IMR-90 (cell line): ENCODE measurements around the gene AGBL1. TPM values are rescaled to one million over a fixed set of nuclear protein-coding genes. Genes with fewer than 3 reads are reported as not detected.

Experiments
- ATAC-seq: fragments of 200-7000 bp; cut with Tn5 transposase; 2 replicates; pipeline ENCODE4 v1.9.1; 2020; ENCODE audit warnings: low read depth, mild to moderate bottlenecking, moderate library complexity
- BruUV-seq: library from RNA; stranded (reverse); fragments of 400-500 nt; replicated peaks from 2 replicates; lab custom pipeline; 2021; lab: Mats Ljungman, UMichigan
- CTCF ChIA-PET: fragments of 300-600 bp; formaldehyde crosslinking; extraction: SDS; loops from one replicate; lab custom pipeline; 2021; ENCODE audit warnings: antibody characterized with exemption; lab: Yijun Ruan, JAX
- POLR2A ChIA-PET: fragments of 300-600 bp; sonication (Branson Sonifier 250); formaldehyde crosslinking; loops from one replicate; lab custom pipeline; 2022; ENCODE audit warnings: antibody characterized with exemption; ENCODE audit not compliant: unreplicated experiment; lab: Charles Lee
- DNase-seq: peaks from one replicate; pipeline ENCODE4 v3.0.0; 2013
- H2AFZ ChIP-seq: replicated peaks from 2 replicates; pipeline ENCODE3; 2013; ENCODE audit warnings: low read length, mild to moderate bottlenecking; ENCODE audit not compliant: poor library complexity
- H2AK5ac ChIP-seq: 2 replicates; pipeline ENCODE4 v1.6.1; 2013; ENCODE audit warnings: low read depth, low read length, inconsistent platforms
- H2AK9ac ChIP-seq: replicated peaks from 2 replicates; pipeline ENCODE3; 2013; ENCODE audit warnings: mild to moderate bottlenecking, low read depth, low read length, moderate library complexity; ENCODE audit not compliant: poor library complexity
- H2BK120ac ChIP-seq: 2 replicates; pipeline ENCODE4 v1.6.1; 2013; ENCODE audit warnings: low read depth, low read length, inconsistent platforms
- H2BK15ac ChIP-seq: 3 replicates; pipeline ENCODE4 v1.6.1; 2013; ENCODE audit warnings: low read depth, low read length, inconsistent platforms
- H2BK20ac ChIP-seq: 2 replicates; pipeline ENCODE4 v1.6.1; 2013; ENCODE audit warnings: low read depth, mild to moderate bottlenecking, inconsistent platforms, low read length, moderate library complexity
- H2BK5ac ChIP-seq: 2 replicates; pipeline ENCODE4 v1.6.1; 2013; ENCODE audit warnings: mild to moderate bottlenecking, low read depth, low read length, inconsistent platforms; ENCODE audit not compliant: poor library complexity, severe bottlenecking
- H3K14ac ChIP-seq: replicated peaks from 2 replicates; pipeline ENCODE4 v1.6.1; 2013; ENCODE audit warnings: low read depth, low read length, inconsistent platforms
- H3K18ac ChIP-seq: 2 replicates; pipeline ENCODE4 v1.6.1; 2013; ENCODE audit warnings: low read depth, low read length, control low read depth
- H3K23ac ChIP-seq: 2 replicates; pipeline ENCODE4 v1.6.1; 2013; ENCODE audit warnings: low read depth, low read length, inconsistent platforms
- H3K27ac ChIP-seq: 2 replicates; pipeline ENCODE4 v1.5.1; 2013; ENCODE audit warnings: mild to moderate bottlenecking, control low read depth, low read length; ENCODE audit not compliant: insufficient read depth
- H3K27me3 ChIP-seq: 2 replicates; pipeline ENCODE4 v1.6.1; 2013; ENCODE audit warnings: low read length; ENCODE audit not compliant: control insufficient read depth, insufficient read depth
- H3K36me3 ChIP-seq: 2 replicates; pipeline ENCODE4 v1.6.1; 2013; ENCODE audit warnings: low read length, mixed read lengths; ENCODE audit not compliant: control insufficient read depth, insufficient read depth
- H3K4ac ChIP-seq: 2 replicates; pipeline ENCODE4 v1.6.1; 2013; ENCODE audit warnings: low read depth, low read length, inconsistent platforms
- H3K4me1 ChIP-seq: 2 replicates; pipeline ENCODE4 v1.6.1; 2013; ENCODE audit warnings: low read length, mixed read lengths; ENCODE audit not compliant: control insufficient read depth, insufficient read depth
- H3K4me2 ChIP-seq: 2 replicates; pipeline ENCODE4 v1.6.1; 2013; ENCODE audit warnings: low read depth, mild to moderate bottlenecking, control low read depth, low read length, moderate library complexity
- H3K4me3 ChIP-seq: 2 replicates; pipeline ENCODE4 v1.5.1; 2013; ENCODE audit warnings: low read depth, mild to moderate bottlenecking, control low read depth, low read length, moderate library complexity; ENCODE audit not compliant: insufficient read depth
- H3K56ac ChIP-seq: 2 replicates; pipeline ENCODE4 v1.6.1; 2013; ENCODE audit warnings: low read length, inconsistent platforms; ENCODE audit not compliant: insufficient read depth; ENCODE audit errors: extremely low read depth
- H3K79me1 ChIP-seq, 2 experiments: 2 replicates each; pipeline ENCODE4 v1.6.1; 2013; ENCODE audit warnings: low read length in 2 of 2, inconsistent platforms in 1 of 2, low read depth in 1 of 2
- H3K9ac ChIP-seq: 2 replicates; pipeline ENCODE4 v1.6.1; 2013; ENCODE audit warnings: low read depth, low read length, control low read depth
- H3K9me1 ChIP-seq: 2 replicates; pipeline ENCODE4 v1.6.1; 2013; ENCODE audit warnings: low read length, inconsistent platforms; ENCODE audit not compliant: insufficient read depth
- H3K9me3 ChIP-seq: 2 replicates; pipeline ENCODE4 v1.6.1; 2013; ENCODE audit warnings: low read length; ENCODE audit not compliant: control insufficient read depth, insufficient read depth
- H4K20me1 ChIP-seq: 2 replicates; pipeline ENCODE4 v1.6.1; 2013; ENCODE audit warnings: low read length, inconsistent platforms; ENCODE audit not compliant: insufficient read depth
- H4K5ac ChIP-seq: 2 replicates; pipeline ENCODE4 v1.6.1; 2013; ENCODE audit warnings: mild to moderate bottlenecking, low read depth, low read length, control low read depth
- H4K8ac ChIP-seq, 2 experiments: 2 replicates each; pipeline ENCODE4 v1.6.1; 2013; ENCODE audit warnings: low read depth in 2 of 2, low read length in 2 of 2, control low read depth in 1 of 2, inconsistent platforms in 1 of 2
- H4K91ac ChIP-seq: 2 replicates; pipeline ENCODE4 v1.6.1; 2013; ENCODE audit warnings: low read depth, low read length, inconsistent platforms; ENCODE audit not compliant: insufficient read depth
- BHLHE40 ChIP-seq: fragments of 150-350 bp; IDR thresholded peaks from 2 replicates; pipeline ENCODE4 v1.6.1; 2016; ENCODE audit warnings: mild to moderate bottlenecking, low read depth, low read length
- CHD1 ChIP-seq: IDR thresholded peaks from 2 replicates; pipeline ENCODE4 v1.6.1; 2012; ENCODE audit warnings: low read depth, low read length, improper control_type of control experiment
- MAFK ChIP-seq: IDR thresholded peaks from 2 replicates; pipeline ENCODE4 v1.6.1; 2012; ENCODE audit warnings: low read depth, low read length, improper control_type of control experiment
- MAZ ChIP-seq: IDR thresholded peaks from 2 replicates; pipeline ENCODE4 v1.6.1; 2012; ENCODE audit warnings: low read depth, mild to moderate bottlenecking, low read length, improper control_type of control experiment, moderate library complexity, borderline replicate concordance
- MXI1 ChIP-seq: IDR thresholded peaks from 2 replicates; pipeline ENCODE4 v1.6.1; 2012; ENCODE audit warnings: low read depth, mild to moderate bottlenecking, low read length, moderate library complexity, borderline replicate concordance
- NFE2L2 ChIP-seq: fragments of 150-350 bp; IDR thresholded peaks from 2 replicates; pipeline ENCODE4 v1.6.1; 2016; ENCODE audit warnings: low read depth, mild to moderate bottlenecking, low read length
- RCOR1 ChIP-seq: IDR thresholded peaks from 2 replicates; pipeline ENCODE4 v1.6.1; 2012; ENCODE audit warnings: mild to moderate bottlenecking, low read length, improper control_type of control experiment; ENCODE audit not compliant: insufficient replicate concordance
- RFX5 ChIP-seq: IDR thresholded peaks from 2 replicates; pipeline ENCODE4 v1.8.0; 2012; ENCODE audit warnings: low read depth, mild to moderate bottlenecking, low read length, moderate library complexity
- SMC3 ChIP-seq: fragments of 150-350 bp; IDR thresholded peaks from 2 replicates; pipeline ENCODE4 v1.6.1; 2016; ENCODE audit warnings: low read depth, mild to moderate bottlenecking, antibody characterized with exemption, low read length, moderate library complexity
- WGBS, 2 experiments: methylation state at CpG; one replicate each; pipeline versions ENCODE4 v1.1.5 to v1.1.7; 2013; ENCODE audit warnings: missing lambda C conversion rate in 2 of 2; ENCODE audit not compliant: insufficient read length in 1 of 2; ENCODE audit errors: extremely low coverage in 2 of 2; 5-methylcytosine and 5-hydroxymethylcytosine counted together
- dilution Hi-C: fragments of 300-500 bp; cut with HindIII; formaldehyde crosslinking; loops from one replicate; pipeline ENCODE4 v1.14.3; 2018; ENCODE audit warnings: low sequenced_read_pairs; ENCODE audit not compliant: unreplicated experiment
- in situ Hi-C: fragments of 300-500 bp; cut with MboI; formaldehyde crosslinking; loops from 3 replicates; pipeline ENCODE4 v1.14.3; 2019; ENCODE audit warnings: low sequenced_read_pairs, inconsistent platforms, mixed read lengths
- intact Hi-C: fragments of 100-400 bp; cut with micrococcal nuclease; formaldehyde crosslinking; loops from 2 replicates; pipeline ENCODE4 v1.10.0; 2022
- polyA plus RNA-seq, 3 experiments: library from polyadenylated mRNA; depleted of rRNA; stranded (reverse); fragments of >200 nt; gene quantifications; 2 replicates each; pipeline ENCODE4 v1.2.3, GENCODE V29; 2012; ENCODE audit warnings: low replicate concordance in 1 of 3
- total RNA-seq: library from RNA; depleted of rRNA; stranded (reverse); fragments of >200 nt; gene quantifications from 2 replicates; pipeline ENCODE4 v1.2.3, GENCODE V29; 2012

The AGBL1 gene
- total and polyA plus RNA-seq, 2 of the 4 experiments (the other 2 are of a cell fraction): not detected

DNA sequence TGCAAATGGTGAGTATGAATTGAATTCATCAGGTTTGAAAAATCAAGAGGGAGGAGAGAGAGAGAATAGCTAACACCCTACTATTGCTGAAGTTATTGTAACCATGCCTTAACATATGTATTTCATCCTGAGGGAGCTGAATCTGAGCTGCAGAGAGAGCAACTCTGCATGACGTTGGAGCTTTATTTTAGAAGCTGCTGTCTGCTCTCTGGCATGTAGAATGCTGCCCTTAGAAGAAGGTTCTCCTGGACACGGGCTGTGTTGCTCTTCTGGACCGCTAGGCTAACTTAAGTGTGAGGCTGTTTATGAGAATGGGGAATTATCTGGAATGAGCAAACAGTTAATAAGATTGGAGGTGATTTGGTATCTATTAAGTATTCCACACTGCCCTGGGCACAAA, 814.6 kb downstream of the AGBL1 start:
- no peak overlapping the region for H3K14ac ChIP-seq
- peaks cover 15% of the 10 kb centered on the region for H3K9me3 ChIP-seq
- in situ Hi-C loops: no loop called here
- no peak overlapping the region for H4K91ac ChIP-seq
- H3K4ac ChIP-seq: no peak overlapping the region
- H2BK20ac ChIP-seq: no peak overlapping the region
- no peak overlapping the region for H3K9ac ChIP-seq
- CTCF ChIA-PET: no interaction called here
- H3K56ac ChIP-seq: no peak overlapping the region
- BruUV-seq: no TSS peak
- intact Hi-C loops: no loop called here
- ATAC-seq: no peak
- no peak overlapping the region for H2BK15ac ChIP-seq
- DNase-seq: no peak
- H4K5ac ChIP-seq: no peak overlapping the region
- H3K23ac ChIP-seq: no peak overlapping the region
- no peak overlapping the region for H3K4me3 ChIP-seq
- H3K79me1 ChIP-seq: no peaks in the 10 kb centered on the region
- H3K18ac ChIP-seq: no peak overlapping the region
- POLR2A ChIA-PET: no interaction called here
- H2BK5ac ChIP-seq: no peak overlapping the region
- no CpG with 5 or more reads among the region's 3 CpGs for WGBS, 2 experiments
- no peaks in the 10 kb centered on the region for H3K9me1 ChIP-seq
- no peaks in the 10 kb centered on the region for H3K36me3 ChIP-seq
- H4K20me1 ChIP-seq: no peaks in the 10 kb centered on the region
- H2AK5ac ChIP-seq: no peak overlapping the region
- no peak overlapping the region for H3K4me2 ChIP-seq
- dilution Hi-C loops: no loop called here
- no peaks in the 10 kb centered on the region for H3K4me1 ChIP-seq
- no peak overlapping the region for H3K27ac ChIP-seq
- TF ChIP-seq RFX5: no peak
- no peak for TF ChIP-seq CHD1
- no peak for TF ChIP-seq MAFK
- no peak for TF ChIP-seq MXI1
- TF ChIP-seq MAZ: no peak
- TF ChIP-seq RCOR1: no peak
- TF ChIP-seq NFE2L2: no peak
- TF ChIP-seq BHLHE40: no peak
- no peak for TF ChIP-seq SMC3
- no peaks in the 10 kb centered on the region for H3K27me3 ChIP-seq
- no peak overlapping the region for H2AK9ac ChIP-seq
- H2BK120ac ChIP-seq: no peak overlapping the region
- no peak overlapping the region for H4K8ac ChIP-seq
- no peak overlapping the region for H2AFZ ChIP-seq
